GM19351 (cell line): ENCODE data around the gene RACGAP1.

Source experiments
- ATAC-seq: cut with Tn5 transposase; IDR thresholded peaks from one replicate; pipeline ENCODE4 v1.9.1; 2021; ENCODE audit warnings: mild to moderate bottlenecking, moderate library complexity; ENCODE audit not compliant: unreplicated experiment

The RACGAP1 gene

DNA sequence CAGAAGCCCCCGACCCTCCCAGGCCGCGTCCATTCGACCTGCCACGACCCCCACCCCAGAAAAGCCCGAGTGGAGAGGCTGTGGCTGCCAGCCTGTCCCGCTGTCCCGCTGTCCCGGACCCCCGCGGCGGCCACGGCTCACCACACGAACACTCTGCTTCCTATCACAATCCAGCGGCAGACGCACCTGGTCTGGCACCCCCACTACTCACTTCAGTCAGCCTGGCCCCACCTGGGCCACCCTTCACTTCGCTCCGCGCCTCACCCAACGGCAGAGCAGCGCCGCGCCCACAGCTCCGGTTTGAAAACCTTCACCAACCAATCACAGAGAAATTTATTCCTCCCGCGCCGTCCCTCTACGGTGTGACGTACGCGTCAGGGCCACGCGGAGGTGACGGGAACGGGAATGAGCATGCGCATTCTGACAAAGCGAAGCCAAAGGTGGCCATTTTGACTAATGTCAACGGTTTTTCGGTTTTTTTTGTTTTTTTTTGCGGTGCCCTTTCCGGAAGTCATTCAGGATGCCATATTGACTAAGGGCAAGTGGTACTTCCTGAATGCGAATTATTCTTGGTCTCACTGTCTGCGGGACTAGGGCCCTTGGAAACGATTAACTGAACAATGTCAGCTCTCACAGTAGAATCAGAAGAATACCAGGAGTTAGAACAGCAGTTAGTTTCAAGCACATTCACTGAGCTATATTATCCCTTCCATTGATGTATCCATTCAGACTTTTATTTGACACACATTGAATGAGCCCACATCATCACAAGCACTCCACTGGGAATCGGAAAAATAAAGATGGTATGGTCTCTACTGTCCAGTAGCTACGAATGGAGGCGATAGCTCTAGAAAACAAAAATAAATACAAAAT is at the start of gene RACGAP1:
Gene RACGAP1, minus strand, starts transcription at position 308 of the 873 bp plus-strand sequence. CDS start 8,779 bp downstream, outside the sequence.
- ATAC-seq = peak; percentile 99

- no peak for ATAC-seq
These were observed 48.4 kb upstream of the RACGAP1 start for GRCh38 chr12:50073712-50074111.

GRCh38 chr12:50073206-50073605 is 47.9 kb upstream of the RACGAP1 start:
- no peak for ATAC-seq

GRCh38 chr12:50072198-50072907 is 47.1 kb upstream of the RACGAP1 start:
- no peak for ATAC-seq

DNA sequence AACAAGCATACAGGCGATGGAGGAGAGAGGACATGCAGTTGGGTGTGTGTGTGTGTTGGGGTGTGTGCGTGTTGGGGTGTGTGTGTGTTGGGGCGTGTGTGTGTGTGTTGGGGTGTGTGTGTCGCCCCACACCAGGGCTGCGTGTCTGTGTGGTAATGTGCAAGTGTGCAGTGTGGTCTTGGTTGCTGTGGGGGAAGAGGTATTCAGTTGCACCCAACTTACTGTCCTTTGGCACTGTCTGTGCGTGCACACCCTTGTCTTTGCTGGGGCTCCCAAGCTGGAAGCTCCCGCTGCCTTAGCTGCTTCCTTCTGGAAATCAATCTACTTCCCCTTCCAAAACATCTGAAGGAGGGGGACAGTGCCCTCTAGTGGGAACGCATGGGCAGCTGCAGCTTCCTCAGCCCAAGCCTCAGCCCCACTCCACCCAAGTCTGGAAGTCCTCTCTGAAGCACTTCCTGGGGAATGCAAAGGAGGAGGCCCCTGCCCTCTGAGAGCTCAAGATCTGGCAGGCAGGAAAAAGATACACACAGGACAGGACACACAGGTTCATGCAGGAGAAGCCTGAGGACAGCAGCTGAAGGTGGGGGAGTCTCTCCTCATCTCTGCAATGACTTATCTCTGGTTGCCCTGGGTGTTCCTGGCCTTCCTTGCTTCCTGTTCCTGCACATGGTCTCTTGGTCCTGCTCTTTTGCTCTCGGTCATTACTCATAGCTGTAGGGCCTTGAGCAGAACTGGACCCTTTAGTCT is 45.2 kb upstream of the RACGAP1 start:
- ATAC-seq = no peak

DNA sequence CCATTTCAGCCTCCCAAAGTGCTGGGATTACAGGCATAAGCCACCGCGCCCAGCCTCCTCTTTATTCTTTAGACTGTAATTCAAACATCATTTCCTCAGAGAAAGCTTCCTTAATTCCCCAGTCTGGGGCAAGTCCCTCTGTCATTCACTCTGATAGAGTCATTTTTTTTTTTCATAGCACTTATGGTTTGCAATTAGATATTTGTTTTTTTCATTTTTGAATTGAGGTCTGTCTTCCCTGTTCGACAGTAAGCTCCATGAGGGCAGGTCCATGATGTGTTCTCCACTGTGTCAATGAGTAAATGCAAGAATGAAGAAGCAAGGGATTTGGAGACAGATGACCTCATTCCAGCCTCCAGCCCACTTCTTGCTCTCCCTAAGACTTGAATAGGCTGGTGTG is 44.2 kb upstream of the RACGAP1 start:
- ATAC-seq = no peak

DNA sequence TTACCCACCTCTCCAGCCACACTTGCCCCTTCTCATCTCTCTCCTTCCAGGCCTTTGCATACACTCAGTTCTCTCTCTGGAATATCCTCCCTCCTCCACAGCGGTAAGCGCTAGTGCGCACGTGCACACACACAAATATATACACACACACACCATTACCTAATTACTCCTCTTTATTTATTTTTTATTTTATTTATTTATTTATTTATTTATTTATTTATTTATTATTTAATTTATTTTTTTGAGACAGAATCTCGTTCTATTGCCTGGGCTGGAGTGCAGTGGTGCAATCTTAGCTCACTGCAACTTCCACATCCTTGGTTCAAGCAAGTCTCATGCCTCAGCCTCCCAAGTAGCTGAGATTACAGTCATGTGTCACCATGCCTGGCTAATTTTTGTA is 43.8 kb upstream of the RACGAP1 start:
- ATAC-seq = no peak

DNA sequence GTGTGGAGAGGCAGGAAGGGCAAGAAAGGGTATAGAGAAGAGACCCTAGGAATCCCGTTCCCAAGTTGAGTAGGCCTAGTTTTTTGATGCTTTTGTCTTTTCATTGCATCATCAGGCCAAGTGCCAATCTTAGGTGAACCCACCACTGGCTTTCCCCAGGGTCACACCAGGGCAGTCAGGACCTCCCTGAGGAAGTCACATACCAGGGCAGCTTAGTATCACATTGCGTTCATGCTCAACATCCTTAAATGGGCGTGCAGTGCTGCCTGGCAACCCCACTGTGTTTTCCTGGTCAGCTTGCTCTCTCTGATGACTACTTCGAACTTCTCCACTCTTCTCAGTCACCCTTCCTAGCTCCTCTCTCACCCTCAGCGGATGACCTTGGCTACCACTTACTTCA is 41.1 kb upstream of the RACGAP1 start:
- no peak for ATAC-seq

DNA sequence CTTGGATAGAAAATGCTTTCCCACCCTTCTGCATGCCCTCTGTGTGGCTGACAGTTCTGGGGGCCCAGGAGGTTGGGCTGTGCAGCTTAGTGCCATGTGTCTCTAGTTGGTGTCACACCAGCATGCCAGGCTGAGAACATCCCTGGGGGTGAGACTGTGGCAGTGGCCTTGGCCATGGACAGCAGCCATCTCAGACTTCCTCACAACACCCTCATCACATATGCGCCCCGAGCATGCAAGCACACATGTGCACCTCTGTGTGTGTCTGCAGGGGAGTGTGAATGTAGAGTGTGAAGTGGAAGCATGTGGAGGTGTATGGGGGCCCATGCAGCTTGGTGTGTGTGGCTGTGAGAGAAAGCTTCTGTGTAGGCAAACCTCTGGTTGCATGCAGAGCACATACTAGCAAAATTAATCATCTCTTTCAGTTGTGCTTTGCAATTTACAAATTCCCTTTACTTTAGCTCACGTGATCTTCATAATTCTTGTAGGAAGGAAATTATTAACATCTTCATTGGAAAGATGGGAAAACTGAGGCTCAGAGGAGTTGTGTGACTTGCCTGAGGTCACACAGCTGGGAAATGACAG is 40.5 kb upstream of the RACGAP1 start:
- no peak for ATAC-seq

DNA sequence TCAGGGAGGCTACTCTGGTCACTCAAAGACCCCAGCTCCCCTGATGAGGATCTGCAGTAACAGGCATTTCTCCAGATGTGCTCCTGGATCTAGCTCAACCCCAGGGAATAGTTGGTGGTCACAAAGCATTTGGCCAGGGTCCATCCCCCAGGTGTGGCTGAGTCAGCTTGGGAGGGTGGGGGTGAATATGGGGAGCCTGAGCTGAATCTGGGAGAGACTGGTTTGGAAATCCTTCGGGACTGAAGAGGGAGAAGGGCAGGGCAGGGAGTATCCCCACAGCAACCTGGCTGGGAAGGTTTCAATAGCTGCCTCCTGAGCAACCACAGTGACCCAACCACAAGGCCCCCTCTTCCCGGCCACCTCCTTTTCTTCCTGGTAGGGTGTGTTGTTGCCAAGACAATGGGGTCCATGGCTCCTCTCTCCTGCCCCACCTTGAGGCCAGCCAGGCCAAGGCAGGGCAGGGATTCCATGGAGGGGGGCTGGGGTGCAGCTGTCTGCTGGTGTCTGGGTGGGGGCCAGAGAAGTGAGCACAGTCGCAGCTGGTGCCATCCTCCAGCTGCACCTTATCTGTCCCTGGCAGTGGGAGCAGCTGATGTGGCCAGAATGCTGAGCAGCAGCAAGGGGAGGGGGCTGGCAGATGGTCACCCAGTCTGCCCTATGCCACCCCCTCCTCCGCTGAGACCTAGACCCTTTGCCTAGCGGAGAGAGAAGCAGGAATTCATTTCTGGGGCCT is 37.6 kb upstream of the RACGAP1 start:
- no peak for ATAC-seq

DNA sequence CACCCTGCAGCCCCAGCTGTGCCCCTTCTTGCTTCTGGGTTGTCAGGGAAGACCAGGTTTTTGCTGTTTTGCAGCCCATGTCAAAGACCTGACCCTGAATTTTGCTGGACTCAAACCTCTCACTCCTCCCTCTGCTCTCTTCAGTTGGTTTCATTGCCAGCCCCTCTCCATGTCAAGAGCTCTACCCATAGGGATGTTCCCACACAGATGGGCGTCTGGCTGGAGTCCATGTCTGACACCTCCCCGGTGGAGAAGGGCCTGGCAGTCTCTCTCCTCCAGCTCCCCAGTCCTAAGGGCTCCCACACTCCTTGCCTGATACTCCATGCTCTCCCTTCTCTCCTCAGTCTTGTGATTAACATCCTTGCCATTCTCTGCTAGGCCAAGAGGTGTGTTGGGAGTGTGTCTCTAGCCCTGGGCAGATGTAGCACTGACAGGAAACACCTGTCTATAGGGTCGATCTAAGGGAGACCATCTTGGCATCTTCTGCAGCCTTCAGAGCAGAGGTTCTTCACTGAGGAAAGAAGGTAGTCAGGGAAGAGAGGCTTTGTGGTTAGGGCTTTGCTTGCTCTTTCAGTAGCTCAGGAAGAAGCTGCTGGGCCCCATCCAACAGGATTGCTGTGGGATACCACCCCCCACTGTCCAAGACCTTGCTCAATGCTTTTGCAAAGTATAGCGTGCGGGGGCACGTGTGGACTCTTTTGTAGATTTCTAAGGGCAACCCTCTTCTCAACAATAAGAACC is 36.8 kb upstream of the RACGAP1 start:
- ATAC-seq = no peak

- no peak for ATAC-seq
These were observed 35.9 kb upstream of the RACGAP1 start for GRCh38 chr12:50061171-50061570.

- ATAC-seq = no peak
These were observed 34.8 kb upstream of the RACGAP1 start for GRCh38 chr12:50060120-50060468.

DNA sequence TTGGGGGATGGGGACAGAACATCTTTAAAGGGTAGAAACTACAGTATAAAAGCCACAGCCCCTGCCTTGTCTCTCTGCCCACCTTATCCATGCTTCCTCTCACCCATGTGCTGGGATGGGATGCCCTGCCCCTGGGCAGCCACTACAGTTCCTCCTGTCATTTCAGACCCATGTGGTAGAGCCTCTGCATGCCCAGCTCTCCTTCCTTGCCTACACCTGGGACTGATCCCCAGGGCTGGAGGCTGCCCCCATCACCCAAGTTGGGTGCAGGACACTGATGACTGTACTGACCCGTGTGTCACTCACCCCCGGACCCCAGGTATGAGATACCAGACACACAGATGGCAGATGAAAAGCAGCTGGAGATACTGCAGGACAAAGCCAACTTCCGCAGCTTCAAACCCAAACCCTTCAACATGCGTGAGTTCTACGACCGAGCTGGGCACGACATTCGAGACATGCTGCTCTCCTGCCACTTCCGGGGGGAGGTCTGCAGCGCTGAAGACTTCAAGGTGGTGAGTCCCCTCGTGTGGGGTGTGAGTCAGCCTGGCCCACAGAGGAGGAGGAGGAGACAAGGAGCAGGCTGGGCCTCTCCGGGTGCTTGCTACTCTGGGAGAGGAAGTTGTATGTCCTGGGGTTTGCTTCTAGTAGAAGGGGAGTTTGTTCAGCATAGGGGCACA is 34.3 kb upstream of the RACGAP1 start:
- no peak for ATAC-seq

- no peak for ATAC-seq
These were observed 33.5 kb upstream of the RACGAP1 start for GRCh38 chr12:50058743-50059312.

- no peak for ATAC-seq
These were observed 32.8 kb upstream of the RACGAP1 start for GRCh38 chr12:50057896-50058670.

- ATAC-seq = no peak
These were observed 31.9 kb upstream of the RACGAP1 start, which contains the start of gene ASIC1 for GRCh38 chr12:50057000-50057841. ASIC1 (plus strand) TSS chr12:50057596; CDS start chr12:50058767, 1,171 bp downstream.
